NCI-H1436 treated with DMSO at 0.1 percent for 48 hours (cell line): ENCODE measurements around the gene PALS2.

ENCODE experiments used
- DNase-seq: peaks from one replicate; lab custom pipeline; 2025; lab: John Stamatoyannopoulos, UW

PALS2 gene

DNA sequence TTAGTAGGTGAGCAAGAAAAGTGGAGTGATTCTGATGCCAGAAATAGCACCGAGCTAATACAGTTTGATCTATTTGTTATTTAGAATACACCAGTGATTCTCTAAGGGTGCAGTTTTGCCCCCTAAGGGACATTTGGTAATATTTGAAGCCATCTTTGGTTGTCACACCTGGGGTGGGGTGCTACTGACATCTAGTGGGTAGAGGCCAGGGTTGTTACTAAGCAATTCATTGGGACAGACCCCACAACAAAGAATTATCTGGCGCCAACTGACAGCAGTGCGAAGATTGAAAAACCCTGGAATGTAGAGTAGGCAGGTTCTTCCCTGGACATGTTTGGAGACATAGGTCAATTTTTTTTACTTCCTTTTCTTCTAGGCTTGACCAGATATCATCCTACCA is 14.6 kb downstream of the PALS2 start:
- no peak for DNase-seq

DNA sequence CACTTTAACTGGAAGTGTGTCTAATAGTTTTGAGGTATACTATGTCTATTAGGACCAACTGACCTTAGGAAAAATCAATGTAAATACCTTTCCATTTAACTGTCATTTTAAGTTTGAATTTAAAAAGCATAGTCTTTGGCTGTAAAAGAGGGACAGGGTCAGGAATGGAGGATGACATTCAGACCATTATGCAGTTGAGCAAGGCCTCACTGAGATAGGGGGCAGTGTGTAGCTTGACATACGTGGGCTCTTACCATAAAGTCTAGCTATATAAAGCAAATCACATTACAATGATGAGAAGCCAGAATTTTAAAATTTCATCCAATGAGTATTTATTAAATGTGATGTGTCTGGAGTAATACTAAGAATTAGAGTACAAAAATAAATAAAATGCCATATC is 17.9 kb downstream of the PALS2 start:
- DNase-seq = no peak

DNA sequence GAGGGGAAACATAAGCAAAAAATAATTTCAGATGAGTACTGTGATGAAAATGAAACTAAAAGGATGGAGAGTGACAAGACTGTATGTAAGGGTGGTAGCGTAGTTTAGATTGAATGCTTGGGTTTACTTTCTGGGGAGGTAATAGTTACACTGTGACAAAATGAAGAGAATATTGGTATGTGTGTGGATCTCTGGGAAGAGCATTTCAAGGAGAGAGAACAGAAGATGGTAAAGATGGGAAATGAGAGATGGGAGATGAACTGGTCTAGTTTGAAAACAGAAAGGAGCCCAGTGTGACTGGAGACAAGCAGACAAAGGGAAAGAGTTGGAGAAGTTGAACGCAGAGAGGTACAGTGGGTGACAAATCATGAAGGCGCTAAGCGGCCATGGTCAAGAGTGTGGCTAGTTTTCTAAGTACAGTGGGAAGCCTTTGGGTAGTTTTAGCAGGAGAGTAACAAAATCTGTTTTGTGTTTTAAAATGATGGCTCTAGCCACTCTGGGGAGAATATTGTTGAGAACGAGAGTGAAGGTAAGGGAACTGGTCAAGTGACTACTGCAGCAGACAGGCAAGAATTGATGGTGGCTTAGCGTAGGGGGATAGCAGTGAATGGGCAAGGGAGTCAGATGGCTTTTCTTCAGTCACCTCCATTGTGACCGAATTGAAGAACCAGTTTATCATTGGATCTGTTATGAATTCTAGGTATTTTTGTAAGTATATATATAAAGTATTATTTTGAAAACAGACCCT is 22.6 kb downstream of the PALS2 start:
- DNase-seq = no peak

- DNase-seq = no peak
These were observed 23.8 kb downstream of the PALS2 start for GRCh38 chr7:24597014-24597413.

DNA sequence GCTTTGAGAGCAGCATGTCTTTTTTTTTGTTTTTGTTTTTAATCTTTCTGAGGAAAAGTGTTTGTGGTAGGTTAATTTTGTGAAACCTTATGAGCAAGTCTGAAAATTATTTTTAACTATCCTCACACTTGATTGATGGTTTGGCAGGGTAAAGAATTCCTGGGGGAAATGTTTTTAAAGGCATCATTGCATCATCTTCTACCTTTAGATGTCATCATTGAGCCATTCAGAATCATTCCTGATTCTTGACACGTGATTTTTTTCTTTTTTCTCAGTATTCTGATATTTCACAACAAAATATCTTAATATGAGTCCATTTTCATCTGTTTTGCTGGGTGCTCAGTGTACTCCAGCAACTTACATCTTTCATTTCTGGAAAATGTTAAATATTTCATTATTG is 28.3 kb downstream of the PALS2 start:
- no peak for DNase-seq

- no peak for DNase-seq
These were observed 29.7 kb downstream of the PALS2 start for GRCh38 chr7:24602860-24603456.

DNA sequence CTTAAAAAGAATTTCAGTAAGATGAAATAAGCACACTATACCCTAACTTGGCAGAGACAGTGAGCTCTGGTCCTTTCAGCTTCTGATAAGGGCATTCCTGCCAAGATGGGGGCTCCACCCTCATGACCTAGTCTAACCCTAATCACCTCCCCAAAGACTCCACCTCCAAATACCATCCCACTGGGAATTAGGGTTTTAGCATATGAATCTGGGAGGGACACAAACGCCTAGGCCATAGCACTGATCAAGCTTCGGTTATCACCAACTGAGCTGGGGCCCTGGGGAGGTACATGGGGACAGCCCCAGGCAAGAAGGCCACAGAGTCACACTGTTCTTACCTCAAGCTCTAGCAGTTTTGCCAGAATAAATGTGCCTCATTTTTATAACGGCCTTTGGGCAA is 31.4 kb downstream of the PALS2 start:
- DNase-seq = no peak

DNA sequence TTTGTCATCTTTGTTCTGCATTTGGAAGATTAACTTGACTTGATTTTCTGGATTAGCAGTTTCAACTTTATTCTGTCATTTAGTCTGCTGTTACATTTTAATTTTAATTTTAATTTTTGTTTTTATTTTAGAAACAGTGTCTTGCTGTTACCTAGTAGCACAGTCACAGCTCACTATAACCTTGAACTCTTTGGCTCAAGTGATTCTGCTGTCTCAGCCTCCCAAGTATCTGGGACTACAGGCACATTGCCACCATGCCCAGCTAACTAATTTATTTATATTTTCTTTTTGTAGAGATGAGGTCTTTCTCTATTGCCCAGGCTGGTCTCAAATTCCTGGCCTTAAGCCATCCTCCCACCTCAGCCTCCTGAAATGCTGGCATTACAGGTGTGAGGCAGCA is 35.3 kb downstream of the PALS2 start:
- DNase-seq = no peak

- no peak for DNase-seq
These were observed 35.8 kb downstream of the PALS2 start for GRCh38 chr7:24609059-24609458.

- DNase-seq = no peak
These were observed 36.3 kb downstream of the PALS2 start for GRCh38 chr7:24609570-24609969.

GRCh38 chr7:24611130-24611529 is 37.9 kb downstream of the PALS2 start:
- no peak for DNase-seq

DNA sequence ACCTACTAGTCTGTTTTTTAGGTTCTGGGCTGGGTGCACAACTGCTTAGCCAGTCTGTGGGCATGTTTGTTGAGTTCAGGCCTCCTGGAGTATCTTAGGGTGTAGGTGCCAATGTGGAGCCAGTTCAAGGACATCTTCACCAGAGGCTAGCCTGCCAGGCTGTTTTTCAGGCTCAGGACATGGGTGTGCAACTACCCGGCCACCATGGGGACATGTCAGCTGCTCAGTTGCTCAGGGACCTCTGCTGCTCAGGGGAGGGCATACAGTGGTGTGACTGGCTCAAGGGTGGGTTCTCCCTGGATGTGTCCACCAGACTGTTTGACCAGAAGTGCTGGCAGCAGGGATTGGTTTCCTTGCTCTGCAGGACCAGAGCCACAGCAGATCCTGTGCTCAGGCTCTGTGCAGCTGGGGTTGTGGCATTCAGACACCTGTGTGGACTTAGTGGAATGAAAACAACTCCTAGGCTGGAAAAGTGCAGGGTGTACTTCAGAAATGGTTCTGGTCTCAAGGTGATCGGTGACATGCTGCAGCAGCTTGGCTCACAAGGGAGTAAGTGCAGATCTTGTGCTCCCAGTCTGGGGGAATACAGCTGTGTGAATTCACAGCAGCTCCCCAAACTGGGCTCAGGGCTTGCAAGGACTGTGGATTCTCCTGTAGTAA is 44.8 kb downstream of the PALS2 start:
- DNase-seq = no peak

DNA sequence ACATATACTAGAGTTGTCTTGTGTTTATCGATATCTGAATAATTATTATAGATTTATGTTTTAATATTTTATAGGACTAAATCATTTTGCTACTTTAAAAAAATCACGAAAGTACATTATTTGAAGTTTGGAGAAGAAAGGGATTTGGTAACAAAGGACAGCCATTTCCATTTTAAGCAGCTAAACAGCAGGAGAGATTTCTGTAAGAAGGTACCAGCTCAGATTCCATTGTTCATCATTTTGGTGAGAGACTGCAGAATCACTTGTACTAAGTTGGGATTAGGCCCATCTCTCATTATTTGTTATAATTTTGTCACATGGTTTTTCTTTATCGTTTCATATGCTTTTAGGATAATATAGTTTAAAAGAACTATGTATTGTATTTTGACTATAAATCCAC is 46.7 kb downstream of the PALS2 start:
- DNase-seq = no peak

DNA sequence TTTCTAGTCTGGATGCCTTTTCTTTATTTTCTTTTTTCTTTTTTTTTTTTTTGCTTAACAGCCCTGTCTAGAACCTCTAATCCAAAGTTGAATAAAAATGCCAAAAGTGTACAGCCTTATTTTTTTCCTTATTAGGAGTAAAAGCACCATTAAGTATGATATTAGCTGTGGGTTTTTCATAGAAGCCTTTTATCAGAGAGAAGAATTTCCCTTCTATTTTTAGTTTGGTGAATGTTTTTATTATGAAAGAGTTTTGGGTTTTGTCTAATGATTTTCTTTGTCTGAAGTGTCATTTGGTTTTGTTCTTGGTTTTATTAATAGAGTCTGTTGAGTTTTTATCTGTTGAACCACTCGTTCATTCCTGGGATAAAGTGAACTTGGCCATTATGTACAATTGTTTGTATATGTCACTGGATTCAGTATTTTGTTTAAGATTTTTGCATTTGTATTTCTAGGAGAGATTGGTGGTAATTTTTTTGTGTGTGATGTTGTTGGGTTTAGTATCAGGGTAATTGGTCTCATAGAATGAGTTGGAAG is 49.5 kb downstream of the PALS2 start:
- DNase-seq = no peak
